Measurements from ENCODE around the gene MYL2.
A peak's percentile ranks its signal among the peaks of the same experiment; 100 is the strongest.
"Not testable (repeated sequence)": the region's sequence is repeated elsewhere in the genome, so short reads cannot be mapped to it uniquely, and the experiment has no call there.

The MYL2 gene

GRCh38 chr12:110920324-110920910, at the start of gene MYL2:
MYL2 (minus strand) TSS chr12:110920579; CDS start chr12:110920529, 50 bp downstream.
- no peak for DNase-seq (ENCODE audit: low read depth)

- no peak for DNase-seq (ENCODE audit: low read depth)
Observed at GRCh38 chr12:110966081-110966760, 45.8 kb upstream of the MYL2 start.

- no peak for DNase-seq (ENCODE audit: low read depth)
Observed at GRCh38 chr12:110965574-110965973, 45.2 kb upstream of the MYL2 start.

- no peak for DNase-seq (ENCODE audit: low read depth)
Observed at GRCh38 chr12:110960795-110961194, 40.4 kb upstream of the MYL2 start.

GRCh38 chr12:110957652-110958051, 37.3 kb upstream of the MYL2 start:
- no peak for DNase-seq (ENCODE audit: low read depth)

- DNase-seq (ENCODE audit: low read depth) = no peak
Observed at GRCh38 chr12:110957159-110957558, 36.8 kb upstream of the MYL2 start.

- DNase-seq (ENCODE audit: low read depth) = not testable (repeated sequence)
Observed at GRCh38 chr12:110950867-110951266, 30.5 kb upstream of the MYL2 start.

- not testable (repeated sequence) for DNase-seq (ENCODE audit: low read depth)
Observed at GRCh38 chr12:110950466-110950865, 30.1 kb upstream of the MYL2 start.

GRCh38 chr12:110948041-110948440, 27.7 kb upstream of the MYL2 start:
- DNase-seq (ENCODE audit: low read depth) = no peak

GRCh38 chr12:110943373-110943772, 23.0 kb upstream of the MYL2 start:
- DNase-seq (ENCODE audit: low read depth) = no peak

GRCh38 chr12:110941391-110941790, 21.0 kb upstream of the MYL2 start:
- no peak for DNase-seq (ENCODE audit: low read depth)

GRCh38 chr12:110940933-110941332, 20.6 kb upstream of the MYL2 start:
- DNase-seq (ENCODE audit: low read depth) = no peak

GRCh38 chr12:110940296-110940695, 19.9 kb upstream of the MYL2 start:
- no peak for DNase-seq (ENCODE audit: low read depth)

GRCh38 chr12:110937104-110937641, 16.8 kb upstream of the MYL2 start:
- DNase-seq (ENCODE audit: low read depth) = peak; percentile 57

- no peak for DNase-seq (ENCODE audit: low read depth)
Observed at GRCh38 chr12:110936367-110937103, 16.2 kb upstream of the MYL2 start.

- DNase-seq (ENCODE audit: low read depth) = no peak
Observed at GRCh38 chr12:110935588-110935987, 15.2 kb upstream of the MYL2 start.

- DNase-seq (ENCODE audit: low read depth) = peak; percentile 27
Observed at GRCh38 chr12:110934093-110934852, 13.9 kb upstream of the MYL2 start.

- no peak for DNase-seq (ENCODE audit: low read depth)
Observed at GRCh38 chr12:110933326-110933974, 13.1 kb upstream of the MYL2 start.

- peak; percentile 24 for DNase-seq (ENCODE audit: low read depth)
Observed at GRCh38 chr12:110932046-110932445, 11.7 kb upstream of the MYL2 start.

GRCh38 chr12:110931315-110931728, 10.9 kb upstream of the MYL2 start:
- DNase-seq (ENCODE audit: low read depth) = peak; percentile 15
